Activated naive CD8-positive, alpha-beta T cell treated with anti-CD3 and anti-CD28 coated beads for 36 hours (primary cell): ENCODE results near the gene AOPEP. TPM values are rescaled to one million over a fixed set of nuclear protein-coding genes. Genes with fewer than 3 reads are reported as not detected.

ENCODE experiments used
- DNase-seq: peaks from one replicate; pipeline ENCODE4 v3.0.0; 2021
- H3K27ac Mint-ChIP-seq: one replicate; pipeline ENCODE4 v1.8.0; 2022; ENCODE audit warnings: mild to moderate bottlenecking, moderate library complexity, mixed read lengths
- H3K27me3 Mint-ChIP-seq: one replicate; pipeline ENCODE4 v1.8.0; 2022; ENCODE audit warnings: mild to moderate bottlenecking, mixed read lengths
- H3K36me3 Mint-ChIP-seq: one replicate; pipeline ENCODE4 v1.8.0; 2021; ENCODE audit warnings: mild to moderate bottlenecking, mixed read lengths
- H3K4me1 Mint-ChIP-seq: one replicate; pipeline ENCODE4 v1.8.0; 2021; ENCODE audit warnings: mixed read lengths
- H3K4me3 Mint-ChIP-seq: one replicate; pipeline ENCODE4 v1.8.0; 2022; ENCODE audit warnings: mild to moderate bottlenecking, moderate library complexity, mixed read lengths
- H3K9me3 Mint-ChIP-seq: one replicate; pipeline ENCODE4 v1.8.0; 2022; ENCODE audit warnings: mixed read lengths
- total RNA-seq, 2 experiments: library from RNA; stranded (reverse); gene quantifications; one replicate each; pipeline ENCODE4 v1.2.3, GENCODE V29; 2021

Gene AOPEP
- total RNA-seq, 2 experiments from 2014 or later, result 5.0 to 6.8 TPM

DNA sequence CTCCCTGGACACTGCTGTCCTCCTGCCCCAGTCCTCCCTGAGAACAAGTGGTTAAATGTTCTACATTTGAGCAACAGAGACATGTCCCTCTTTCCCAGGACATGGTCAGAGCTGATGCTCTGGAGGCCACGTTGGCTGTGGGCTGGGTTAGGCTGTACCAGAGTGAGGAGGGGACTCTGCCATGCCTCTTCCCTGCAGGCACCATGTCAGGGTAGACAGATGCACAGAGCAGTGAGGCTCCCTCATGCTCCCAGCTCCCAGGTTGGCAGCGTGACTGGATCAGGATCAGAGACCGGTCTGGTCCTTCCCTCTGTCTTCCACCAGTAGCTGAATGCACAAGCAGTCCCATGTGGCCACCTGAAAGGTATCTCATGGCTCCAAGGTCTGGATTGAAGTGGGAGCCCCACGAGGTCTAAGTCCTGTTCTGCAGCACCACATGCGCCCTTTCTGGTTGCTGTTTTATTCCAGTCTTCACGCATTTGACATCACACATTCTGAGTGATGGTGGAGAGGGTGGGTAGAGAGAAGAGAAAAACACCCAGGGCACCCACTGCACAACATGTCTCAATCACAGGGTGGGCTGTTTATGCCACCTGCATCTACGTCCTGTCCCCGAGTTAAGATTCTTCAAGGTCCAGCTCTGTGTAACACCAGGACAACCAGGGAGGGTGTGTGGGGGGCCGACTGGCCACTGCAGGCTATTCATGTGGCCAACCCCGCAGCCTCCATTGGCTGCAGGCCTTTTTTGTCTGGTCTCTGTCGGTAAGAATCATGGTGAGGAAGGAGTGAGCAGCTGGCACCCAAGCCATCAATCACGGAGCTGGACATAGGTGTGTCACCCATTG, 386.2 kb downstream of the AOPEP start:
- peaks cover 3% of the 10 kb centered on the region for H3K36me3 Mint-ChIP-seq
- H3K9me3 Mint-ChIP-seq, result no peaks in the 10 kb centered on the region
- no peaks in the 10 kb centered on the region for H3K27me3 Mint-ChIP-seq
- DNase-seq, result no peak
- no peaks in the 10 kb centered on the region for H3K4me1 Mint-ChIP-seq
- no peak overlapping the region for H3K27ac Mint-ChIP-seq
- no peak overlapping the region for H3K4me3 Mint-ChIP-seq

DNA sequence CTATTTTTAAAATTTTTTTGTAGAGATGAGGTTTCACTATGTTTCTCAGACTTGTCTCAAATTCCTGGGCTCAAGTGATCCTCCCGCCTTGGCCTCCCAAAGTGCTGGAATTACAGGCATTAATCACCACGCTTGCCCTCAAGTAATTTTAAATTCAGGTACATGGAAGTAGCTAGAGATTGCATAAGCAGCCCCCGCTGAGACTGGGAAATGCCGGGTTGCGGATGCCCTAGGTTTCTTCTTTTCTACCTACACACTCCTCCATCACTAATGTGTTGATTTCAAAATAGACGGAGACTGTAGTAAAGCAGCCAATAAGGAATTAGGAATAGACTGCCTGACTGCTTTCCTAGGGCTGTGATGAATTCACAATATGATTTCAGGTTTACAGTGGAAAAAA, 388.6 kb downstream of the AOPEP start:
- Mint-ChIP-seq H3K4me3 (no peak overlapping the region), H3K27me3 (no peaks in the 10 kb centered on the region), H3K27ac (no peak overlapping the region), H3K4me1 (no peaks in the 10 kb centered on the region), H3K36me3 (peaks cover 3% of the 10 kb centered on the region), H3K9me3 (no peaks in the 10 kb centered on the region)
- DNase-seq, result no peak

DNA sequence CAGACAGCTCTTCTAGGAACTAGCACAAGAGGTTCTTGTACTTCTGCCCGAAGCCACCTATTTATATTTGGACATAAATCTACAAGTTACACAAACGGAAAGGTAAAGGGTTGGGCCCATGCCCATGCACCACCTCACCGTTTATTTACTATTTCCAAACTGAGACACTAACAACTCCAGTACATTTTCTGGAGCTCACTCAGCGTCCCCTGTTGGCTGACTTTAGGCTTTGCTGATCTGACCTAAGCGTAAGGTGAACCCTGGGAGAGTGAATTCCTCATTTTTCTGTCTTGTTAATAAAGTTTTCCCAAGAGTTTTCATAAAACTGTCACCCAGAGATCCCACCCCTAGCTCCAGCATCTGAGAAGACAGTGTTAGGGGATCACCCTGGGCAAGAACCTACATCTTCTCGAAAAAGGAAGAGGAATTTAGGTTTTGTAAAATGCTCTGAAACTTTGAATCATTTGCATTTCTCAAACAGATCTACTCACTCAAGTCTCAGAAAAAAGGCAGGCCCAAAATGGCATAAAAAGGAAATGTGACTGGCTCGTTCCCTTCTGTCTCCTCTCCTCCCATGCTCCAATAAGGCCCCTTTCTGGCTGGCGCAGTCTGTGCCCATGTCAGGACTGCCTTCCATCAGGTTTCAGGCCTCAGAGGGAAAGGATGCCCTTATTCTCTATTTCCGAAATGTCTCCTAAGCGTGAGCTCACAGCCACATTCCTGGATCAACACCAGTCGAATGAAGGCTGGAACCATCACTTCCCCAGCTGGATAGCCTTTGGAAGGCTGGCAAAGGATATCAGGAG, 389.7 kb downstream of the AOPEP start:
- H3K4me1 Mint-ChIP-seq, result no peaks in the 10 kb centered on the region

DNA sequence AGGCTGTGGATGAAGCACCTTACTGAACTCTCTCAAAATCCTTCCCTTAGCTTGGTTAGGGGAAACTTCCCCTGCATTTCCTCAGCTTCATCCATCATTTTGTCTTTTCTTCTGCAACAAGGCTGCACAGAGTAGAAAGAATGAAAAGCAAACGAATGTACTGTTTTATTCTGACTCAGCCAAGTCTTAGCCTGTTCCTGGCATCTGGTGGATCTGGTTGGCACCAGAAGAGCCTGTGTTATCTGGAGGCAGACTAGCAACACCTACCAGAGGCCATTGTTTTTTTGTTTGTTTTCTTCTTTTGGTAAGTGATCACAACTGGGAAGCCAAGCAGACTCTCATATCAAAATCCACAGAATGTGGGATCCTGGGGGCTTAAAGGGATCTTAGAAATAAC, 390.3 kb downstream of the AOPEP start:
- Mint-ChIP-seq H3K9me3 (no peaks in the 10 kb centered on the region), H3K27me3 (no peaks in the 10 kb centered on the region), H3K27ac (no peak overlapping the region), H3K36me3 (peaks cover 3% of the 10 kb centered on the region), H3K4me1 (no peaks in the 10 kb centered on the region), H3K4me3 (no peak overlapping the region)
- DNase-seq, result no peak

More for the DNA sequence above, 389.7 kb downstream of the AOPEP start:
- Mint-ChIP-seq H3K27me3 (no peaks in the 10 kb centered on the region), H3K9me3 (no peaks in the 10 kb centered on the region), H3K36me3 (peaks cover 3% of the 10 kb centered on the region), H3K27ac (no peak overlapping the region), H3K4me3 (no peak overlapping the region)
- DNase-seq, result no peak

DNA sequence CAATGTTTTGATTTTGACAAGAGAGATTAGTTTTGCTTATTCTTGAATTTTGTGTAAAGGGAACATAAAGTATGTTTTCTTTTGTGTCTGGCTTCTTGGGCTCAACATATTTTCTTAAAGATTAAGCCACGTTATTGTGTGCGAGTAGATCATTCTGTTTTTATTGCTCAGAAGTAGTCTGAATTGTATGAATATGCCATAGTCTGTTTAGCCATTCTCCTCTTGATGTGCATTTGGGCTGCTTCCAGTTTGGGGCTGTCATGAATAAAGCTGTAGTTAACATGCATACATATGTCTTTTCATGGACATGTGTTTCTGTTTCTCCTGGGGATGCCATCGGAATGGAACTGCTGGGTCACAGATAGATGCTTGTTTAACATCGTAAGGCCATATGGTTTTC, 392.1 kb downstream of the AOPEP start:
- DNase-seq, result no peak
- no peaks in the 10 kb centered on the region for H3K9me3 Mint-ChIP-seq
- H3K27me3 Mint-ChIP-seq, result no peaks in the 10 kb centered on the region
- H3K4me3 Mint-ChIP-seq, result no peak overlapping the region
- H3K4me1 Mint-ChIP-seq, result no peaks in the 10 kb centered on the region
- peaks cover 3% of the 10 kb centered on the region for H3K36me3 Mint-ChIP-seq
- no peak overlapping the region for H3K27ac Mint-ChIP-seq

DNA sequence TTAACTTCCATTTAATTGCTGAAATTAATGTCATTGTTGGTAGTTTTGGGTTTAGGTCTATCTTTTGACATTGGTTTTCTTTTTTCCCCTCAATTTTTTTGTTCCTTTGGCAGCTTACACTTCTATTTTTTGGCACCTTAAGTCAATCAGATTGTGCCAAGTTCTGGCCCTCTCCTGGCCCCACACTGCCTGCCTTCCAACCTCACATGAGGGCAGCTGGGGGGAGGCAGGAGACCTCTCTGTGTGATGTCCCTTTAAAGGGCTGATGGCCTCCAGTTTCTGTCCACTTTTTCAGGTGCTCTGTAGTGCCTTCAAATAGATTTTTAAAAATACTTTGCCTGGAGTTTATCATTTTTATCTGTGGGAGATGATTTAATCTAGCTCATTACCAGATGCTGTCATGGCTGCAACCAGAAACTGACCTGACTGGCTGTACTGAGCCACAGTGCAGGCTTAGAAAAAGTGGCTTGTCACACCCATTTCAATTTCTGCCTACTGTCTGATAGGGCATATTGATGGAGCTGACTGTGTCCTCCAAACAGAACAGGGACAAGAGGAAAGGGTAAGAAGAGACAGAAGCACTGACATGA, 394.4 kb downstream of the AOPEP start:
- peaks cover 3% of the 10 kb centered on the region for H3K36me3 Mint-ChIP-seq
- H3K4me3 Mint-ChIP-seq, result no peak overlapping the region
- H3K27me3 Mint-ChIP-seq, result no peaks in the 10 kb centered on the region
- no peak for DNase-seq
- H3K9me3 Mint-ChIP-seq, result no peaks in the 10 kb centered on the region
- H3K27ac Mint-ChIP-seq, result no peak overlapping the region
- no peaks in the 10 kb centered on the region for H3K4me1 Mint-ChIP-seq

DNA sequence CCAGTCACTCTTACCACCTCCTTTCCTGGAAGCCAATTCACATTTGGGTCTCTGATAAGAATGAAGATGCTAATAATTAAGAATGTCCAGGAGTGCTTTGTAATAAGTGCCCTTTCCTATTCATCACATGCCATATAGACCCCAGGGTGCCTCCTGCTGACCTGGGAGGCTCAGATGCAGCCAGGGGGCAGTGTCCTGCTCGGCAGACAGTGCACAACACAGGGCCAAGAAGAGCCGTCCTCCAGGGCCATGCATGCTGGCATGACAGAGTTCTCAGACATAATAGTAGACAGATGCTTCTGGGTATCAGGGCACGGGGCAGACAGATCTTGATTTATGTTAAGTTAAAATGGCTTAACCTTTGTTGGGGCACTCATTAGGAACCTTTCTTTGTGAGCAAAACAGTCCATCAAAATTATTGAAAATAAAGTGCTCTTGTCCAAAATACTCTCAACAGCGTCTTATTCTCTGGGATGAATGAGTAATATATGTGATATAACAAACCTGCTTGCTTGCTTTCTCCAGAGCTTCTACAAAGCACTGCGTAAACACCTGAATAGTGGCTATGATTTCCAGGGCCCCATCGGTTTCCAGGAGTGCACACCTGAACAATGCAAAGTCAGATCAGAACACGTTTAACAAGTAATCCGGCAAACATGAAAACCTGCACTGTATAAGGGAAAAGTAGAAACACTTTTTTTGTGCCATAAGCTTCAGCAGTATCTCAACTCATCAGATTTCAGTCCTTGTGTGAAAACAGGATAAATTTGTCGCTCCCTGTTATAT, 398.3 kb downstream of the AOPEP start:
- Mint-ChIP-seq H3K27ac (no peak overlapping the region), H3K36me3 (no peaks in the 10 kb centered on the region), H3K4me1 (peaks cover 2% of the 10 kb centered on the region), H3K9me3 (no peaks in the 10 kb centered on the region), H3K27me3 (no peaks in the 10 kb centered on the region), H3K4me3 (no peak overlapping the region)
- DNase-seq, result no peak

DNA sequence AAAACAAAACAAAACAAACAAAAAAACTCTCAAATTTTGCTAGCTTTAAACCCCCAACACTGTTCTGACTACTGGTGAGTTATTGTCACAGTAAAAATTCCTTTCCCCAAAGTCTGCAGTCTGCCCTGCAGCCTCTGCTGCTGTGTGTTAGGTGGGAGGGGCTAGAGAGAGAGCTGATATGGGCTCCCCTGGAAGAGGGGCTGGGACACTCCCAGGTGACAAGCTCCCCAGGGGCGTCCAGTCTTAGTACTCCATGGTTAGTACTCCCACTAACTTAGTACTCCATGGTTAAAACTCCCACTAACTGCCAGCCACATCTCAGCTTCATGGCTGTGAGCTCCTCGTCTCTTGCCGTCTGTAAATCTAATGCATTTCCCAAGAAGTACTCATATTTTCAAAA, 399.2 kb downstream of the AOPEP start:
- DNase-seq, result no peak
- H3K27ac Mint-ChIP-seq, result no peak overlapping the region
- H3K4me1 Mint-ChIP-seq, result peaks cover 2% of the 10 kb centered on the region
- H3K4me3 Mint-ChIP-seq, result no peak overlapping the region
- no peaks in the 10 kb centered on the region for H3K36me3 Mint-ChIP-seq
- no peaks in the 10 kb centered on the region for H3K9me3 Mint-ChIP-seq
- H3K27me3 Mint-ChIP-seq, result no peaks in the 10 kb centered on the region

DNA sequence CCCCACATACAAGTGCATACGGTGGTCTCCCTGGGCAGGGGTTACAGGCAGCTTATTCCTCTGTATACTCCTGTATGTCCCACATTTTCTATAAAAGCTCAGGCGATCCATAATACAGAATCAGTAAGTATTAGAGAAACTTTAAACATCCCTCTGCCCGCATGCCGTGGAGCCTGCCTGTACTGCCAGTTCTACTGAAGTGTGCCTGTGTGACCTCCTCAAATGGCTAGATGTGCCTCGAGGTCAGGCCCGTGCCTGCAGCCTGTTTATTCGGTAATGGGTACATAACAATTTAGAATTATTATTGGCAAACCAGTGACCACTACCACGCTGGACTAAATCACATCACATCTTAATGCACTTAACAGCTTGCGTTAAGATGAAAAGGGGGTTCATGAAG, 400.2 kb downstream of the AOPEP start:
- peaks cover 2% of the 10 kb centered on the region for H3K4me1 Mint-ChIP-seq
- DNase-seq, result no peak
- no peaks in the 10 kb centered on the region for H3K27me3 Mint-ChIP-seq
- H3K36me3 Mint-ChIP-seq, result no peaks in the 10 kb centered on the region
- no peak overlapping the region for H3K27ac Mint-ChIP-seq
- H3K9me3 Mint-ChIP-seq, result no peaks in the 10 kb centered on the region
- no peak overlapping the region for H3K4me3 Mint-ChIP-seq

DNA sequence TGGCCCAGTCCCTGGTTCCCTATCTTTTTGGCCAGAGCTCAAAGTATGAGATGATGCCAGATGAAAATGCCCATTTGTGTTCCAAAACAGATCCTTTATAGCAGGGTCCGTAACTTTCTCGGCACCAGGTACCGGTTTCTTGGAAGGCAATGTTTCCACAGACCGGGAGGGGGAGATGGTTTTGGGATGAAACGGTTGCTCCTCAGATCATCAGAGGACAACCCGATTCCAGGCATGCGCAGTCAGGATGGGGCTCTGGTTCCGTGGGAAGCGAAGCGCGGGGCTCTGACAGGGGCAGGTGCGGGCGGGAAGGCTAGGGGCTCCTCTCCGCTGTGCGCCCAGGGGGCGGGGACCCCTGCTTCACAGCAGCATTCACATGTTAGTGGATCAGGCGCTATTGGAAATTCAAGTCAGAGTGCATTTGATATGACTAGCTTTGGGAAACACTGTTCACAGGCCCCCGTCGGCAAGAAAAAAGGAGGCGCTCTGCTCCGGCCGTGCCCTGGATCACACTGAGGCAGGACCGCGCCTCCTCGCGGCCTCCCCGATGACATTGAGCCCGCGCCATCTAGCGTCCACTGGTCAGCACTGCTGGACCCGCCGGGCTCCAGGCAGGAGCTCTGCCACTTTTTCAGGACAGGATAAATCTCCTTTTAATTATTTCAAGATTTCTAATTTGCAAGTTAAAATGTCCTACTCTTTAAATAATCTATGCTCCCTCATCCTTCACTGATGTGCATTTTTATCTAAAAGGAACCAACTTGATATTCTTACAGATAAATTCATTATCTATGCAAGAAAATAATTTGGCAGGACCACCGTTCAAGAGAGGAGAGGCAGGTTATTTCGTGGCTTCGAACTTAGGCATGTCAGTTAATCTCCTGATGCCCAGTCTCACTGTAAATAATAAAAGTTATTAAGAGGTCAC, 401.0 kb downstream of the AOPEP start:
- H3K9me3 Mint-ChIP-seq, result no peaks in the 10 kb centered on the region
- H3K4me1 Mint-ChIP-seq, result peaks cover 2% of the 10 kb centered on the region
- H3K27ac Mint-ChIP-seq, result no peak overlapping the region
- no peaks in the 10 kb centered on the region for H3K36me3 Mint-ChIP-seq
- DNase-seq, result peak; percentile 76
- H3K27me3 Mint-ChIP-seq, result no peaks in the 10 kb centered on the region
- H3K4me3 Mint-ChIP-seq, result no peak overlapping the region

DNA sequence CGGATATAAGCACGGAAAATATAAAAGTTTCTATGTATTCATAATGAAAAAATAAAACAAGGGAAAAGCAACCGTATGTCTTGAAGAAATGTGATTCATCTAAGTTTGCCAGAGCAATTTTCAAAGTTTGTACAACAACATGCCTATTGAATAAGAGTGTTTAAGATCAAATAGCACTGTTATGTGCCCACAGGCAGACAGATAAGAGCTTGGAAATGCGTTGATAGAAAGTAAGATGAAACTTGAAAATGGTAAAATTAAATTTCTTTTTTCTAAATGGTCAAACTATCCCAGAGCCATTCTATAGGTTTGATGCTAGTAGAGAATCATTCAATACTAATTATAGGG, 401.7 kb downstream of the AOPEP start:
- DNase-seq, result no peak
- Mint-ChIP-seq H3K4me1 (peaks cover 2% of the 10 kb centered on the region), H3K4me3 (no peak overlapping the region), H3K27me3 (no peaks in the 10 kb centered on the region), H3K27ac (no peak overlapping the region), H3K9me3 (no peaks in the 10 kb centered on the region), H3K36me3 (no peaks in the 10 kb centered on the region)

DNA sequence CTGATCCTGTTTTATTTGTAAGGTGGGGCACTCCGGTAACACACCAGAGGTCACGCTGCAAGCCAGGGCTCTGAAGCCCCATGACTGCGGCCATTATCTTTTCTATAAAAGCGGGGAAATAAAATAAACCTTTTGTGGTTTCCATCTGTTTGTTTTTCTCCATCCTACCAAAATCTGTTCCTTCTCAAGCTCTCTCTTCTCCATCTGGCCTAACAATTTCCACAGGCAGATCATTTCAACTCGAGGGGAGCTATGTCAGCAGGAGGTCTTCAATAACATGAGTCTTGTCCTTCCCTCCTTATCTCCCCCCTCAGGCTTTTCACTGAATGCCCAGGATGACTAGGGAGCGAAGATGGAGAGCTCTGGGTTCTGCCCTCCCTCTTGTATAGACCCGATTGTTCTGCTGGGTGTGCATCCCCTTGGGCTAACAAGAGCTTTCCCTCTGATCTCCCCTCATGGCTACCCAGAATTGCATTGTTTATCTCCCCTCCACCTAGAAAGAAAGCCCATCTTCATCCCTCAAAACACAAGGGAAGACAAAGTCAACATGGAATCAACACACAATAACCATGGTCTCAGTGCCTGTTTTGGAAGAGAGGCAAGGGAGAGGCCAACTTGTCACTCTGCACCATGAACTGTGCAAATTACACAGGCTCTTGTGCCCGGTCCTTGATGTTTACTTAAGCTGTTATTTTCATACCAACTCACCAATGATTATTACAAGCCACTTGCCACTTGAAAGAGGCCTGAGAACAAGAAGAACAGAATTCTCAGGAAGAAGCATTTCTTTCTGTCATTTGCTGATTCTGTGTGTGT, 403.2 kb downstream of the AOPEP start:
- Mint-ChIP-seq H3K27me3 (no peaks in the 10 kb centered on the region), H3K4me3 (no peak overlapping the region), H3K4me1 (peaks cover 2% of the 10 kb centered on the region), H3K36me3 (no peaks in the 10 kb centered on the region), H3K27ac (no peak overlapping the region), H3K9me3 (no peaks in the 10 kb centered on the region)
- no peak for DNase-seq

DNA sequence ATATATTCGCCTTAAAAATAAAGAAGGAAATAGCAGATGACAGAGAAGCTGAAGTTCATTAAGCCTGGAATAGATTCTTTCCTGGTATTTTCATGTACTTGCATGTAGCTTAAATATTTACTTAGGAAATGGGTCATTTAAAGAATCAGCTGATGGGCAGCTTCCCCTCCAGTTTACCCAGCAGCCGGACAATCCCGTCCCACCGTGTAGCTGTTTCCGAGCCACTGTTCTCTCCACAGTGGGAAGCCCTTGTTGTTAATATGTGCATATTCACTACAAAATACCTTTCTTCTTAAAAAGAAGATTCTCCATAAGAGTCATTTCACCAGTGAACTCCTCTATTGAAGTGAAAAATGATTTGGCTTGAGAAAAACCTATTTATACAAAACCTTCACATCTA, 404.0 kb downstream of the AOPEP start:
- Mint-ChIP-seq H3K27me3 (no peaks in the 10 kb centered on the region), H3K36me3 (peaks cover 2% of the 10 kb centered on the region), H3K4me1 (peaks cover 2% of the 10 kb centered on the region), H3K4me3 (no peak overlapping the region), H3K27ac (no peak overlapping the region), H3K9me3 (no peaks in the 10 kb centered on the region)
- DNase-seq, result no peak
